Bronchial epithelial cell (primary cell): ENCODE data around the gene EN2. TPM values are rescaled to one million over a fixed set of nuclear protein-coding genes. Genes with fewer than 3 reads are reported as not detected.

ENCODE experiments used
- DNase-seq: peaks from one replicate; pipeline ENCODE4 v3.0.0-alpha.2; 2010; ENCODE audit warnings: low read depth
- FAIRE-seq: peaks from 2 replicates; lab custom pipeline; 2011; peaks lifted over from hg19 to GRCh38; lab: Jason Lieb, UNC
- H3K27me3 ChIP-seq: 2 replicates; pipeline ENCODE4 v1.5.1; 2011; ENCODE audit warnings: low read length; ENCODE audit not compliant: control insufficient read depth, insufficient read depth
- H3K36me3 ChIP-seq: 2 replicates; pipeline ENCODE4 v1.5.1; 2011; ENCODE audit warnings: low read length; ENCODE audit not compliant: control insufficient read depth, insufficient read depth
- H3K4me3 ChIP-seq: 2 replicates; pipeline ENCODE4 v1.5.1; 2011; ENCODE audit warnings: mild to moderate bottlenecking, low read depth, low read length, control low read depth
- CTCF ChIP-seq: IDR thresholded peaks from 2 replicates; pipeline ENCODE4 v1.5.1; 2011; ENCODE audit warnings: mild to moderate bottlenecking, moderate library complexity, low read length, control low read depth, inconsistent platforms; ENCODE audit not compliant: insufficient read depth, severe bottlenecking
- total RNA-seq: library from RNA; depleted of rRNA; stranded (reverse); fragments of >200 nt; gene quantifications from 2 replicates; pipeline ENCODE4 v1.2.1, GENCODE V29; 2014

The EN2 gene
- total RNA-seq, 1 donor from 2014 or later = not detected

DNA sequence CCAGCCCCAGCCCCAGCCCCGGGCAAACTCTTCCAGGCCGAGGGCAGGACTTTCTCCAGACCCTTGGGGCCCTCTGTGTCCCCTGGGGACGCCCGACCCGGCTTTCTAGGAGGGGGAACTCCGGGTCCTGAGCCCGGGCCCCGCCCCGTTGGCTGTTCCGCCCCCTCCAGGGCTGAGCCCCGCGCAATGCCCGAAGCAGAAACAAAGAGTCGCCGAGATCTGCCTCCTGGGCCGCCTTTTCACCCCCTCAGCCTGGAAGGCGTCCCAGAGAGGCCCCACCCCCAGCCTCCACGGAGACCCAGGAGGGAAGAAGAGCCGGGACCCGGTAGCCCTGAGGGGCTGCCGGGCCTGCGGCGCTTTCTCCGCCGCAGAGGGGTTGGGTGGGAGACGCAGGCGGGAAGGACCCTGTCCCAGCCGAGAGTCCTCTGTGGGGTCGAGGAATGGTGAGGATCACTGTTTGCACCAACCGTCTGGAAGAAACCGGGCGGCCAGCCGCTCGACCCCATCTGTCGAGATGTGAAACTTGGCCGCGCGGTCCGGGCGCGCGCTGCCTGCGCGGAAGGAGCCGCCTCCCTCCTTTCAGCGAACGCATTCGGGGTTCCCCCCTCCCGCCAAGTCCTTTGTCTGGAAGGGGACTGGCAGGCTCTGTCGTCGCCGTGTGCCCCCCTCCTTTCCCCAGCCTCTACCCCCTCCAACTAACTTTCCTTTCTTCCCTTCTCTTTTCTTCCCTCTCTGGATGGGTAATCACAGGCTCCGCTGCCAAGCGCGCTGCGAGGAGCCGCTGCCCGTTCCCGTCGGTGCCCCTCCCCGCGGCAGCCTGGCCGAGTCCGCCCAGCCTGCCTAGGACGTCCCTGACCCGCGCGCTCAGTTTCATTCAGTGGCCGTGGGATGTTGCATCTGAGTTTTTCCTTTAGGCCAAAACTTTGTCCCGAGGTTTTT is 10.2 kb downstream of the EN2 start:
- no peak for TF ChIP-seq CTCF
- H3K4me3 ChIP-seq = no peak overlapping the region
- peaks cover 75% of the 10 kb centered on the region for H3K27me3 ChIP-seq
- H3K36me3 ChIP-seq = no peaks in the 10 kb centered on the region
- FAIRE-seq (no peak), DNase-seq (no peak)

GRCh38 chr7:155468785-155469148 is 10.8 kb downstream of the EN2 start:
- FAIRE-seq = no peak
- no peak for TF ChIP-seq CTCF
- Histone ChIP-seq H3K4me3 (no peak overlapping the region), H3K27me3 (peaks cover 72% of the 10 kb centered on the region), H3K36me3 (no peaks in the 10 kb centered on the region)
- DNase-seq = no peak

DNA sequence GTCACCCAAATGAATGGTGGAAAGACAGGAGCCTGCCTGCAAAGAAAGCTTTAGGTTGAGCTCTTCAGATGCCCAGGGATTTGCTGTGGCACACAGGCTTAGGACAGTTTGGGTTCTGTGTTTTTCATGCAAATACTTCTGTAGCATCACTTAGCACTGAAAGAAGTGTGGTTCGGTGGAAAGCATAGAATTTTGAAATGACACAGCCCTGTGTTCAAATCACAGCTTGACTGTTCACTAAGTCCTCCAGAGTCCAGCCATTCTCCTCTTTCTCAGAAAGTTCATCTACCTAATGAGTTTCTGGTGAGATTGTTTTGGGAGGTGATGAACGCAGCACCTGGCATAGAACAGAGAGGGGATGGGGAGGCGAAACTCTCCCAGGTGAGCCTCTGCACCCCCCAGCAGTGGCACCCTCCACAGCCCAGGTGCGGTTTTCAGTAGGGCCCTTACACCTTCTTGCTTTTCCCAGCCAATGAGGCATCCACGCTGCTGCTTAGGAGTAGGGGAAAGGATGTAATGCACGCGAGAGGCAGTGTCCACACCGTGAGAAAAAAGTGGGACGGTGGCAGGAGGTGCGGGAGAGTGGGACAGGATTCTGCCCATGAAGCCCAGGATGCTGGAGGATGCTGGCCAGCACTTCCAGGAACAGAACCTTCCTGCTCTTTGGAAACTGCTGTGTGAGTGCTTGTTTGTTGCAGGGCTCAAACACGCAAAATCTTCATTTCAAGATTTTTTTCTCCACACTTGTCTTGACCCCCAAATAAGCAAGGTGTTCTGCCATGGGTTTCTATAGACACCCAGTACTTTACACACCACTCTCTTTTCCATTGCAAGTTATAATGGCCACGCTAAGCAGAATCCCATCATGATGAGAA is 11.6 kb downstream of the EN2 start:
- Histone ChIP-seq H3K4me3 (no peak overlapping the region), H3K36me3 (no peaks in the 10 kb centered on the region), H3K27me3 (peaks cover 68% of the 10 kb centered on the region)
- DNase-seq (no peak), FAIRE-seq (no peak)
- TF ChIP-seq CTCF = no peak

GRCh38 chr7:155470186-155470487 is 12.2 kb downstream of the EN2 start:
- FAIRE-seq (no peak), DNase-seq (no peak)
- H3K36me3 ChIP-seq = no peaks in the 10 kb centered on the region
- no peak overlapping the region for H3K4me3 ChIP-seq
- TF ChIP-seq CTCF = no peak
- H3K27me3 ChIP-seq = peaks cover 64% of the 10 kb centered on the region

- DNase-seq = no peak
- Histone ChIP-seq H3K27me3 (peaks cover 56% of the 10 kb centered on the region), H3K4me3 (no peak overlapping the region), H3K36me3 (no peaks in the 10 kb centered on the region)
- TF ChIP-seq CTCF = no peak
- FAIRE-seq = no peak
Measured at GRCh38 chr7:155470686-155471638, 13.0 kb downstream of the EN2 start.
